GM23338 (cell line): Measurements from ENCODE around the gene TTLL6. TPM values are rescaled to one million over a fixed set of nuclear protein-coding genes. Genes with fewer than 3 reads are reported as not detected.

Experiments
- ATAC-seq: fragments of 200-7000 bp; cut with Tn5 transposase; 3 replicates; pipeline ENCODE4 v1.9.1; 2020
- DNase-seq: peaks from one replicate; pipeline ENCODE4 v3.0.0-alpha.2; 2015; ENCODE audit warnings: low spot score
- H2AFZ ChIP-seq: fragments of 200-600 bp; sonication (generic); 2 replicates; pipeline ENCODE4 v1.8.0; 2016; ENCODE audit warnings: antibody characterized with exemption, mild to moderate bottlenecking, moderate library complexity
- H3F3A ChIP-seq: fragments of 200-600 bp; sonication (generic); replicated peaks from 2 replicates; pipeline ENCODE4 v1.8.0; 2017; ENCODE audit warnings: antibody characterized with exemption, mixed run types, low read depth
- H3K27ac ChIP-seq: fragments of 200-600 bp; sonication (generic); 2 replicates; pipeline ENCODE4 v1.6.1; 2016; ENCODE audit warnings: low read depth
- H3K27me3 ChIP-seq: fragments of 200-600 bp; sonication (generic); 2 replicates; pipeline ENCODE4 v1.8.0; 2016; ENCODE audit warnings: mild to moderate bottlenecking, mixed run types, moderate library complexity; ENCODE audit not compliant: insufficient read depth
- H3K36me3 ChIP-seq: fragments of 200-600 bp; sonication (generic); 2 replicates; pipeline ENCODE4 v1.8.0; 2016; ENCODE audit warnings: mild to moderate bottlenecking; ENCODE audit not compliant: insufficient read depth
- H3K4me1 ChIP-seq: fragments of 200-600 bp; sonication (generic); 2 replicates; pipeline ENCODE4 v1.8.0; 2016; ENCODE audit warnings: mild to moderate bottlenecking, moderate library complexity; ENCODE audit not compliant: insufficient read depth
- H3K4me2 ChIP-seq: fragments of 200-600 bp; sonication (generic); 2 replicates; pipeline ENCODE4 v1.7.1; 2017; ENCODE audit warnings: mixed run types
- H3K4me3 ChIP-seq: fragments of 200-600 bp; sonication (generic); 2 replicates; pipeline ENCODE4 v1.6.1; 2016; ENCODE audit warnings: mixed run types
- H3K79me2 ChIP-seq: fragments of 200-600 bp; sonication (generic); replicated peaks from 2 replicates; pipeline ENCODE4 v1.8.0; 2017; ENCODE audit warnings: mild to moderate bottlenecking; ENCODE audit not compliant: insufficient read depth
- H3K9me2 ChIP-seq: fragments of 200-600 bp; sonication (generic); 2 replicates; pipeline ENCODE4 v1.8.0; 2017; ENCODE audit not compliant: insufficient read depth
- H4K20me1 ChIP-seq: fragments of 200-600 bp; sonication (generic); replicated peaks from 2 replicates; pipeline ENCODE4 v1.8.0; 2017; ENCODE audit warnings: mild to moderate bottlenecking; ENCODE audit not compliant: insufficient read depth
- H3K27ac Mint-ChIP-seq: 2 replicates; pipeline ENCODE4 v1.8.0; 2020; ENCODE audit warnings: inconsistent platforms, mild to moderate bottlenecking, moderate library complexity, mixed read lengths
- H3K27me3 Mint-ChIP-seq: 3 replicates; pipeline ENCODE4 v1.8.0; 2022; ENCODE audit warnings: low read depth, mild to moderate bottlenecking, moderate library complexity, mixed read lengths, inconsistent platforms; ENCODE audit not compliant: insufficient read depth, poor library complexity
- H3K36me3 Mint-ChIP-seq: 3 replicates; pipeline ENCODE4 v1.8.0; 2021; ENCODE audit warnings: low read depth, mild to moderate bottlenecking, inconsistent platforms, moderate library complexity, mixed read lengths
- H3K4me1 Mint-ChIP-seq: 3 replicates; pipeline ENCODE4 v1.8.0; 2020; ENCODE audit warnings: mild to moderate bottlenecking, inconsistent platforms, mixed read lengths
- H3K4me3 Mint-ChIP-seq: 3 replicates; pipeline ENCODE4 v1.8.0; 2021; ENCODE audit warnings: moderate library complexity, mild to moderate bottlenecking, inconsistent platforms, mixed read lengths
- H3K9me3 Mint-ChIP-seq: 3 replicates; pipeline ENCODE4 v1.8.0; 2020; ENCODE audit warnings: moderate library complexity, mild to moderate bottlenecking, inconsistent platforms, mixed read lengths
- EZH2 ChIP-seq: fragments of 200-600 bp; sonication (generic); IDR thresholded peaks from one replicate; pipeline ENCODE4 v1.8.0; 2017; ENCODE audit warnings: antibody characterized with exemption, mild to moderate bottlenecking, low read depth; ENCODE audit not compliant: unreplicated experiment
- EZH2phosphoT487 ChIP-seq: fragments of 200-600 bp; sonication (generic); IDR thresholded peaks from one replicate; pipeline ENCODE4 v1.8.1; 2018; ENCODE audit warnings: antibody characterized with exemption; ENCODE audit not compliant: unreplicated experiment
- ZNF114 ChIP-seq: fragments of 250-450 bp; sonication (Bioruptor Pico); IDR thresholded peaks from 2 replicates; pipeline ENCODE4 v1.5.0; 2020; ENCODE audit warnings: mild to moderate bottlenecking, moderate library complexity
- ZNF331 ChIP-seq: fragments of 250-450 bp; sonication (Bioruptor Pico); IDR thresholded peaks from 2 replicates; pipeline ENCODE4 v1.5.0; 2020; ENCODE audit warnings: low read depth, mild to moderate bottlenecking, moderate library complexity
- polyA plus RNA-seq: library from polyadenylated mRNA; unstranded; fragments of >200 nt; fragmentation: Nextera tagmentation; extraction: Ambion mirVana; gene quantifications from 2 replicates; pipeline ENCODE4 v1.2.1, GENCODE V29; 2016
- total RNA-seq: library from RNA; depleted of rRNA; stranded (reverse); fragments of >200 nt; shearing (Covaris generic); gene quantifications from 2 replicates; pipeline ENCODE4 v1.2.3, GENCODE V29; 2014
- TF ChIP-seq, protein P1 (sequence below): IDR thresholded peaks from one replicate; pipeline ENCODE4 v1.6.1; 2018; ENCODE audit warnings: antibody characterized with exemption; ENCODE audit not compliant: unreplicated experiment

The TTLL6 gene
- total and polyA plus RNA-seq, 2 experiments from 2014 or later, result 1.9 to 4.7 TPM

DNA sequence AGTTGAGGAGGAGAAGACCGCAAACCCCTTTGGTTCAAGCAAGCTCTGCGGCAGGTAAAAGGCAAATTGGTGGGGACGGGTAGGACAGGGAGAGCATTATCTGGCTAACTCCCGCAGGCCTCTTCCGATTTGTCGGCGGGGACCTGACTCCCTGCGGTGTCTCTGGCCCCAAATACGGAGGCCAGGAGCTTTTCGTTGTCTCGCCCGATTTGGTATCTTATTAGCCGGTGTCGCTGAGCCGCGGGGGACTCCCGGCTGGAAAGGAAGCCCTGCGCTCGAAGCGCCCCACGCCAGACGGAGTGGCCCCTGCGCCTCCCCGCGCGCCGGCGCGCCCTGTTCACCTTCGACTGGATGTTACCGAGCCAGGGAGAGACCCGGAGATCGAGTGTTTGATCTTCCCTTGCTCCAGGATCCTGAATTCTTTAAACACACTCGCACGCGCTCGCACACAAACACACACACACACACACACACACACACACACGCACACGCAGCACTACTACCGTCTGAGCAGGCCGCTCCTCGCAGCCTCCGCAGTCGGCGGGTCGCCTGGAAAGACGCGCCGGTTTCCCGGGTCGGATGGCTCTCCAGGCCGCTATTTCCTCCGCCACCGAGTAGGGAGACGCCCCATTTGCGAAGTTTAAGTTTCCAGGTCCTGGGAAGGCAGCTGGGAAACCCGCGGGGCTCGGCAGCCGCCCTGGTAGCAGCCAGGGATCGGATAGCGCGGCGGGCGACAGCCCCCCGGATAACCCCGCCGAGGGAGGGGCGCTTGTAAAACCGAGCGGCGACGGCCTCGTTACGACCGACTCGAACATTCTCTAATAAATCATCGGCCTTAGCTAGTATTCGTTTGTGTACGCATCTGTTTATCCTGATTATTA is 98.0 kb downstream of the TTLL6 start:
- Histone ChIP-seq H3K4me2 (peak overlapping the region; percentile 75), H2AFZ (peak overlapping the region; percentile 94)
- no peak overlapping the region for H3K27ac Mint-ChIP-seq

GRCh38 chr17:48718227-48718760 is 98.7 kb downstream of the TTLL6 start:
- H3K9me2 ChIP-seq, result no peaks in the 10 kb centered on the region
- no peak overlapping the region for H3K27ac Mint-ChIP-seq
- H3K36me3 ChIP-seq, result no peaks in the 10 kb centered on the region
- peaks cover 35% of the 10 kb centered on the region for H3F3A ChIP-seq
- H3K79me2 ChIP-seq, result no peaks in the 10 kb centered on the region
- H3K27me3 Mint-ChIP-seq, result peaks cover 95% of the 10 kb centered on the region
- peaks cover 34% of the 10 kb centered on the region for H3K4me1 ChIP-seq
- no peaks in the 10 kb centered on the region for H3K36me3 Mint-ChIP-seq
- H2AFZ ChIP-seq, result peak overlapping the region; percentile 94
- TF ChIP-seq EZH2 (peak; percentile 22), ZNF114 (CRISPR knock-in tag) (no peak), EZH2phosphoT487 (no peak)
- TF ChIP-seq, protein P1, sequence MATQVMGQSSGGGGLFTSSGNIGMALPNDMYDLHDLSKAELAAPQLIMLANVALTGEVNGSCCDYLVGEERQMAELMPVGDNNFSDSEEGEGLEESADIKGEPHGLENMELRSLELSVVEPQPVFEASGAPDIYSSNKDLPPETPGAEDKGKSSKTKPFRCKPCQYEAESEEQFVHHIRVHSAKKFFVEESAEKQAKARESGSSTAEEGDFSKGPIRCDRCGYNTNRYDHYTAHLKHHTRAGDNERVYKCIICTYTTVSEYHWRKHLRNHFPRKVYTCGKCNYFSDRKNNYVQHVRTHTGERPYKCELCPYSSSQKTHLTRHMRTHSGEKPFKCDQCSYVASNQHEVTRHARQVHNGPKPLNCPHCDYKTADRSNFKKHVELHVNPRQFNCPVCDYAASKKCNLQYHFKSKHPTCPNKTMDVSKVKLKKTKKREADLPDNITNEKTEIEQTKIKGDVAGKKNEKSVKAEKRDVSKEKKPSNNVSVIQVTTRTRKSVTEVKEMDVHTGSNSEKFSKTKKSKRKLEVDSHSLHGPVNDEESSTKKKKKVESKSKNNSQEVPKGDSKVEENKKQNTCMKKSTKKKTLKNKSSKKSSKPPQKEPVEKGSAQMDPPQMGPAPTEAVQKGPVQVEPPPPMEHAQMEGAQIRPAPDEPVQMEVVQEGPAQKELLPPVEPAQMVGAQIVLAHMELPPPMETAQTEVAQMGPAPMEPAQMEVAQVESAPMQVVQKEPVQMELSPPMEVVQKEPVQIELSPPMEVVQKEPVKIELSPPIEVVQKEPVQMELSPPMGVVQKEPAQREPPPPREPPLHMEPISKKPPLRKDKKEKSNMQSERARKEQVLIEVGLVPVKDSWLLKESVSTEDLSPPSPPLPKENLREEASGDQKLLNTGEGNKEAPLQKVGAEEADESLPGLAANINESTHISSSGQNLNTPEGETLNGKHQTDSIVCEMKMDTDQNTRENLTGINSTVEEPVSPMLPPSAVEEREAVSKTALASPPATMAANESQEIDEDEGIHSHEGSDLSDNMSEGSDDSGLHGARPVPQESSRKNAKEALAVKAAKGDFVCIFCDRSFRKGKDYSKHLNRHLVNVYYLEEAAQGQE, result no peak
- H3K27me3 ChIP-seq, result peaks cover 98% of the 10 kb centered on the region
- peak overlapping the region; percentile 75 for H3K4me2 ChIP-seq
- H3K4me1 Mint-ChIP-seq, result peaks cover 36% of the 10 kb centered on the region
- H3K4me3 Mint-ChIP-seq, result peak overlapping the region; percentile 73
- peaks cover 9% of the 10 kb centered on the region for H4K20me1 ChIP-seq
- no peaks in the 10 kb centered on the region; the same call in 2 of the 3 replicates for H3K9me3 Mint-ChIP-seq
- no peak overlapping the region for H3K27ac ChIP-seq
- peak; percentile 69 for DNase-seq
- peak overlapping the region; percentile 57 for H3K4me3 ChIP-seq
- ATAC-seq, result no peak

More for the DNA sequence above, 98.0 kb downstream of the TTLL6 start:
- H3K4me3 Mint-ChIP-seq, result peak overlapping the region; percentile 73
- DNase-seq (peak; percentile 73), ATAC-seq (peak; percentile 23)
- H3K9me3 Mint-ChIP-seq, result no peaks in the 10 kb centered on the region; the same call in 2 of the 3 replicates
- no peaks in the 10 kb centered on the region for H3K36me3 Mint-ChIP-seq
- no peak overlapping the region for H3K27ac ChIP-seq
- peaks cover 14% of the 10 kb centered on the region for H4K20me1 ChIP-seq
- H3K4me3 ChIP-seq, result peak overlapping the region; percentile 57
- peaks cover 35% of the 10 kb centered on the region for H3F3A ChIP-seq
- H3K36me3 ChIP-seq, result no peaks in the 10 kb centered on the region
- no peaks in the 10 kb centered on the region for H3K79me2 ChIP-seq
- H3K27me3 Mint-ChIP-seq, result peaks cover 95% of the 10 kb centered on the region
- H3K9me2 ChIP-seq, result no peaks in the 10 kb centered on the region
- peaks cover 100% of the 10 kb centered on the region for H3K27me3 ChIP-seq
- peaks cover 41% of the 10 kb centered on the region for H3K4me1 ChIP-seq
- TF ChIP-seq ZNF331, result no peak
- peak; percentile 65 for TF ChIP-seq EZH2
- peaks cover 43% of the 10 kb centered on the region for H3K4me1 Mint-ChIP-seq
